BE2C (cell line): Measurements from ENCODE around the gene MBL2.

Source experiments
- DNase-seq: peaks from one replicate; pipeline ENCODE4 v3.0.0-alpha.2; 2020
- H3K27me3 ChIP-seq: fragments of 250-450 bp; sonication (Bioruptor Pico); 2 replicates; pipeline ENCODE4 v1.5.1; 2020; ENCODE audit warnings: mild to moderate bottlenecking
- H3K36me3 ChIP-seq: fragments of 250-450 bp; sonication (Bioruptor Pico); 2 replicates; pipeline ENCODE4 v1.5.1; 2020; ENCODE audit warnings: mild to moderate bottlenecking
- H3K4me1 ChIP-seq: fragments of 250-450 bp; sonication (Bioruptor Pico); 2 replicates; pipeline ENCODE4 v1.5.1; 2020
- H3K4me3 ChIP-seq: 2 replicates; pipeline ENCODE4 v1.5.1; 2011; ENCODE audit warnings: low read depth, low read length
- H3K9me3 ChIP-seq: fragments of 250-450 bp; sonication (Bioruptor Pico); 2 replicates; pipeline ENCODE4 v1.5.1; 2020
- CTCF ChIP-seq: IDR thresholded peaks from 2 replicates; pipeline ENCODE4 v1.5.1; 2012; ENCODE audit warnings: mild to moderate bottlenecking, low read depth, low read length

The MBL2 gene

DNA sequence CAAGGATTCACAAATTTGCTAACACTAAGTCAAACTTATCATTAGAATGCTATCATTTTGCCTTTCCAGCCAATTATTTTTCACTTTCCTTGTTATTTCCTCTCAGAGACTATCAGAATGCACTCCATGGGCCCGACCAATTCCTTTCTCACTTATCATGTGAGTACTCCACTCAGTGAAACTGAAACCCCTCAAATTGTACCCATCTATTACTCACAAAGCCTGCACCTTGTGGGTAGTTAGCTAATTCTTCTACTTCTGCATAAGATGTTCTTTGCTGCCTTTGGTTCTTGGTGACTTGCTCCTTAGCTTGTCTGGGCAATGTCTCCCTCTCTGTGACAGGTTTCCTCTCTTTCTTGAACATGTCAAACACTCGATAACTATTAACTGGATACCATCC is 35.2 kb upstream of the MBL2 start:
- Histone ChIP-seq H3K4me3 (no peak overlapping the region), H3K27me3 (peaks cover 4% of the 10 kb centered on the region), H3K36me3 (no peaks in the 10 kb centered on the region), H3K4me1 (no peaks in the 10 kb centered on the region), H3K9me3 (no peaks in the 10 kb centered on the region)
- no peak for DNase-seq
- no peak for TF ChIP-seq CTCF

GRCh38 chr10:52805414-52806285 is 33.1 kb upstream of the MBL2 start:
- no peak for TF ChIP-seq CTCF
- no peaks in the 10 kb centered on the region for H3K36me3 ChIP-seq
- H3K27me3 ChIP-seq, result peaks cover 4% of the 10 kb centered on the region
- no peak overlapping the region for H3K4me3 ChIP-seq
- no peak for DNase-seq
- no peaks in the 10 kb centered on the region for H3K4me1 ChIP-seq
- no peaks in the 10 kb centered on the region for H3K9me3 ChIP-seq

GRCh38 chr10:52801947-52802346 is 29.4 kb upstream of the MBL2 start:
- H3K4me3 ChIP-seq, result no peak overlapping the region
- peaks cover 4% of the 10 kb centered on the region for H3K27me3 ChIP-seq
- no peaks in the 10 kb centered on the region for H3K9me3 ChIP-seq
- H3K36me3 ChIP-seq, result no peaks in the 10 kb centered on the region
- no peak for TF ChIP-seq CTCF
- DNase-seq, result no peak
- no peaks in the 10 kb centered on the region for H3K4me1 ChIP-seq

DNA sequence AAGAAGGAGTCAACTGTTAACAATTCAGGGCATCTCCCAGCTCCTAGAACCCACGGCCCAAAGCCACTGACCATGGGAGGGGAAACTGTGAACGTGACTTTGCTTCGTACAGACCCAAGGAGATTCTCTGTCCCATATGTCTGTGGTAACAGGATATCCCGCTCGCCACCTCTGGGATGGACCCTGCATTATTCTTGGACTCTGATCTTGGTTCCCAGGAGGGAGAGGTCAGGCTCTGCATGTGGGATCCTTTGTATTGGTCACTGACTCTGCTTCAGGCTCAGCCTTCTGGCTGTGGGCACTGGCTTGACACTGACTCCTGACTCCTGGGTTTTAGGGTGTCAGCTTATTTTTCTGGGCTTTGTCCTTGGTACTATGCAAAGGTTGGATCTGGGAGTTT is 13.5 kb upstream of the MBL2 start:
- H3K4me1 ChIP-seq, result no peaks in the 10 kb centered on the region
- no peaks in the 10 kb centered on the region for H3K27me3 ChIP-seq
- H3K36me3 ChIP-seq, result no peaks in the 10 kb centered on the region
- no peak overlapping the region for H3K4me3 ChIP-seq
- no peak for DNase-seq
- no peak for TF ChIP-seq CTCF
- H3K9me3 ChIP-seq, result no peaks in the 10 kb centered on the region

GRCh38 chr10:52785418-52785817 is 12.8 kb upstream of the MBL2 start:
- Histone ChIP-seq H3K4me1 (no peaks in the 10 kb centered on the region), H3K36me3 (no peaks in the 10 kb centered on the region), H3K4me3 (no peak overlapping the region), H3K9me3 (no peaks in the 10 kb centered on the region), H3K27me3 (no peaks in the 10 kb centered on the region)
- no peak for DNase-seq
- no peak for TF ChIP-seq CTCF

DNA sequence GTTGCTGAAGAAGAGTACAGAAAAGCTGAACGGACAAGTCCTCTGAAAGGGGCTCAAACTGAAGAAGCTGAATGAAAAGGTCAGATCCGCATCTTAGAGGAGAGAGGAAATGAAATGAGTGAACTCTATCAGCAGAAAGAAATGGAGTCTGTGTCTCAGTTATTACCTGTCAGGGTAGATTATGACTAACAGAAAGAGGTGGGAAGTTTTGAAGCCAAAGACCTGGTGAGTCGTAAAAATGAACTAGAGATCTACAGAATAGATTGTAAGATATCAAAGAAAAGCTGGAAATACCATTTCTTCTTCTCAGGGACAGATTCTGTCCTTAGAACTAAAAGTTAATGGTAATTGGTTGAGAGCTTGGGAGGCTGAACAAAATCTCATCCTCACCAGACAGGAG is 11.1 kb upstream of the MBL2 start:
- TF ChIP-seq CTCF, result no peak
- DNase-seq, result no peak
- Histone ChIP-seq H3K36me3 (no peaks in the 10 kb centered on the region), H3K4me3 (no peak overlapping the region), H3K4me1 (no peaks in the 10 kb centered on the region), H3K27me3 (no peaks in the 10 kb centered on the region), H3K9me3 (no peaks in the 10 kb centered on the region)
